ENCODE data around the gene YEATS2. TPM values are rescaled to one million over a fixed set of nuclear protein-coding genes. Genes with fewer than 3 reads are reported as not detected.

The YEATS2 gene
- total and polyA plus RNA-seq, 2 experiments from 2014 or later, result 15.2 to 72.8 TPM

DNA sequence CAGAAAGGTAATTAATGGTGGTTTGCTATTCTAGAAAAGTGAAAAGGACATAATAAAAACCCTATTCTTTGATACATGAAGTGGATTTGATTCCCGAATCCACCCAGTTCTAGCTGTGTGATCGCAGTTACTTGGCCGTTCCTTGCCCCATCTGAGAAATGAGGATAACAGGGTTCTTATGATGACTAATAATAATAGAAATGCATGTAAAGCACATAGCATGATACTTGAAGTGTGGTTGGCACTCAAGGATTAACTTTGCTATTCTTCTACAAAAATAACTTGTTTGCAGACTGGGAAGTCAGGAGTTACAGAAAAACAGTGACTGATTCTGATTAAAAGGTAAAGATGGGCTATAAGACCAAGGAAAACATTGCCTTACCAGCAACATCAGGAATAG is 160.3 kb downstream of the YEATS2 start:
- Histone ChIP-seq H3F3A (replicated peaks; ENCODE audit: low read depth) (no peaks in the 10 kb centered on the region), H2AFZ (no peak overlapping the region), H3K4me1 (ENCODE audit: insufficient read depth) (no peaks in the 10 kb centered on the region), H3K36me3 (ENCODE audit: insufficient read depth) (peaks cover 56% of the 10 kb centered on the region), H3K9me2 (ENCODE audit: insufficient read depth) (no peaks in the 10 kb centered on the region), H3K4me2 (no peak overlapping the region), H3K79me2 (replicated peaks; ENCODE audit: insufficient read depth) (no peaks in the 10 kb centered on the region), H3K4me3 (no peak overlapping the region), H3K27ac (ENCODE audit: low read depth) (no peak overlapping the region), H3K27me3 (ENCODE audit: insufficient read depth) (no peaks in the 10 kb centered on the region), H4K20me1 (replicated peaks; ENCODE audit: insufficient read depth) (peaks cover 3% of the 10 kb centered on the region; the same call in 1 of the 2 replicates)
- TF ChIP-seq, protein P1, sequence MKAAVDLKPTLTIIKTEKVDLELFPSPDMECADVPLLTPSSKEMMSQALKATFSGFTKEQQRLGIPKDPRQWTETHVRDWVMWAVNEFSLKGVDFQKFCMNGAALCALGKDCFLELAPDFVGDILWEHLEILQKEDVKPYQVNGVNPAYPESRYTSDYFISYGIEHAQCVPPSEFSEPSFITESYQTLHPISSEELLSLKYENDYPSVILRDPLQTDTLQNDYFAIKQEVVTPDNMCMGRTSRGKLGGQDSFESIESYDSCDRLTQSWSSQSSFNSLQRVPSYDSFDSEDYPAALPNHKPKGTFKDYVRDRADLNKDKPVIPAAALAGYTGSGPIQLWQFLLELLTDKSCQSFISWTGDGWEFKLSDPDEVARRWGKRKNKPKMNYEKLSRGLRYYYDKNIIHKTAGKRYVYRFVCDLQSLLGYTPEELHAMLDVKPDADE (IDR thresholded peaks at IDR 0.05), result no peak
- TF ChIP-seq CTCF (conservative IDR thresholded peaks at IDR 0.05; ENCODE audit: low read depth in 2 of 2) (no peak), ZNF114 (CRISPR knock-in tag; IDR thresholded peaks at IDR 0.05) (no peak), ZNF331 (CRISPR knock-in tag; IDR thresholded peaks at IDR 0.05; ENCODE audit: low read depth) (no peak), JUNB (IDR thresholded peaks at IDR 0.05; ENCODE audit: unreplicated experiment) (no peak), EZH2 (IDR thresholded peaks at IDR 0.05; ENCODE audit: low read depth, unreplicated experiment) (no peak), STAT1 (IDR thresholded peaks at IDR 0.05; ENCODE audit: unreplicated experiment) (no peak)
- TF ChIP-seq, protein P2, sequence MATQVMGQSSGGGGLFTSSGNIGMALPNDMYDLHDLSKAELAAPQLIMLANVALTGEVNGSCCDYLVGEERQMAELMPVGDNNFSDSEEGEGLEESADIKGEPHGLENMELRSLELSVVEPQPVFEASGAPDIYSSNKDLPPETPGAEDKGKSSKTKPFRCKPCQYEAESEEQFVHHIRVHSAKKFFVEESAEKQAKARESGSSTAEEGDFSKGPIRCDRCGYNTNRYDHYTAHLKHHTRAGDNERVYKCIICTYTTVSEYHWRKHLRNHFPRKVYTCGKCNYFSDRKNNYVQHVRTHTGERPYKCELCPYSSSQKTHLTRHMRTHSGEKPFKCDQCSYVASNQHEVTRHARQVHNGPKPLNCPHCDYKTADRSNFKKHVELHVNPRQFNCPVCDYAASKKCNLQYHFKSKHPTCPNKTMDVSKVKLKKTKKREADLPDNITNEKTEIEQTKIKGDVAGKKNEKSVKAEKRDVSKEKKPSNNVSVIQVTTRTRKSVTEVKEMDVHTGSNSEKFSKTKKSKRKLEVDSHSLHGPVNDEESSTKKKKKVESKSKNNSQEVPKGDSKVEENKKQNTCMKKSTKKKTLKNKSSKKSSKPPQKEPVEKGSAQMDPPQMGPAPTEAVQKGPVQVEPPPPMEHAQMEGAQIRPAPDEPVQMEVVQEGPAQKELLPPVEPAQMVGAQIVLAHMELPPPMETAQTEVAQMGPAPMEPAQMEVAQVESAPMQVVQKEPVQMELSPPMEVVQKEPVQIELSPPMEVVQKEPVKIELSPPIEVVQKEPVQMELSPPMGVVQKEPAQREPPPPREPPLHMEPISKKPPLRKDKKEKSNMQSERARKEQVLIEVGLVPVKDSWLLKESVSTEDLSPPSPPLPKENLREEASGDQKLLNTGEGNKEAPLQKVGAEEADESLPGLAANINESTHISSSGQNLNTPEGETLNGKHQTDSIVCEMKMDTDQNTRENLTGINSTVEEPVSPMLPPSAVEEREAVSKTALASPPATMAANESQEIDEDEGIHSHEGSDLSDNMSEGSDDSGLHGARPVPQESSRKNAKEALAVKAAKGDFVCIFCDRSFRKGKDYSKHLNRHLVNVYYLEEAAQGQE (IDR thresholded peaks at IDR 0.05; ENCODE audit: unreplicated experiment), result no peak
- TF ChIP-seq, protein P3, sequence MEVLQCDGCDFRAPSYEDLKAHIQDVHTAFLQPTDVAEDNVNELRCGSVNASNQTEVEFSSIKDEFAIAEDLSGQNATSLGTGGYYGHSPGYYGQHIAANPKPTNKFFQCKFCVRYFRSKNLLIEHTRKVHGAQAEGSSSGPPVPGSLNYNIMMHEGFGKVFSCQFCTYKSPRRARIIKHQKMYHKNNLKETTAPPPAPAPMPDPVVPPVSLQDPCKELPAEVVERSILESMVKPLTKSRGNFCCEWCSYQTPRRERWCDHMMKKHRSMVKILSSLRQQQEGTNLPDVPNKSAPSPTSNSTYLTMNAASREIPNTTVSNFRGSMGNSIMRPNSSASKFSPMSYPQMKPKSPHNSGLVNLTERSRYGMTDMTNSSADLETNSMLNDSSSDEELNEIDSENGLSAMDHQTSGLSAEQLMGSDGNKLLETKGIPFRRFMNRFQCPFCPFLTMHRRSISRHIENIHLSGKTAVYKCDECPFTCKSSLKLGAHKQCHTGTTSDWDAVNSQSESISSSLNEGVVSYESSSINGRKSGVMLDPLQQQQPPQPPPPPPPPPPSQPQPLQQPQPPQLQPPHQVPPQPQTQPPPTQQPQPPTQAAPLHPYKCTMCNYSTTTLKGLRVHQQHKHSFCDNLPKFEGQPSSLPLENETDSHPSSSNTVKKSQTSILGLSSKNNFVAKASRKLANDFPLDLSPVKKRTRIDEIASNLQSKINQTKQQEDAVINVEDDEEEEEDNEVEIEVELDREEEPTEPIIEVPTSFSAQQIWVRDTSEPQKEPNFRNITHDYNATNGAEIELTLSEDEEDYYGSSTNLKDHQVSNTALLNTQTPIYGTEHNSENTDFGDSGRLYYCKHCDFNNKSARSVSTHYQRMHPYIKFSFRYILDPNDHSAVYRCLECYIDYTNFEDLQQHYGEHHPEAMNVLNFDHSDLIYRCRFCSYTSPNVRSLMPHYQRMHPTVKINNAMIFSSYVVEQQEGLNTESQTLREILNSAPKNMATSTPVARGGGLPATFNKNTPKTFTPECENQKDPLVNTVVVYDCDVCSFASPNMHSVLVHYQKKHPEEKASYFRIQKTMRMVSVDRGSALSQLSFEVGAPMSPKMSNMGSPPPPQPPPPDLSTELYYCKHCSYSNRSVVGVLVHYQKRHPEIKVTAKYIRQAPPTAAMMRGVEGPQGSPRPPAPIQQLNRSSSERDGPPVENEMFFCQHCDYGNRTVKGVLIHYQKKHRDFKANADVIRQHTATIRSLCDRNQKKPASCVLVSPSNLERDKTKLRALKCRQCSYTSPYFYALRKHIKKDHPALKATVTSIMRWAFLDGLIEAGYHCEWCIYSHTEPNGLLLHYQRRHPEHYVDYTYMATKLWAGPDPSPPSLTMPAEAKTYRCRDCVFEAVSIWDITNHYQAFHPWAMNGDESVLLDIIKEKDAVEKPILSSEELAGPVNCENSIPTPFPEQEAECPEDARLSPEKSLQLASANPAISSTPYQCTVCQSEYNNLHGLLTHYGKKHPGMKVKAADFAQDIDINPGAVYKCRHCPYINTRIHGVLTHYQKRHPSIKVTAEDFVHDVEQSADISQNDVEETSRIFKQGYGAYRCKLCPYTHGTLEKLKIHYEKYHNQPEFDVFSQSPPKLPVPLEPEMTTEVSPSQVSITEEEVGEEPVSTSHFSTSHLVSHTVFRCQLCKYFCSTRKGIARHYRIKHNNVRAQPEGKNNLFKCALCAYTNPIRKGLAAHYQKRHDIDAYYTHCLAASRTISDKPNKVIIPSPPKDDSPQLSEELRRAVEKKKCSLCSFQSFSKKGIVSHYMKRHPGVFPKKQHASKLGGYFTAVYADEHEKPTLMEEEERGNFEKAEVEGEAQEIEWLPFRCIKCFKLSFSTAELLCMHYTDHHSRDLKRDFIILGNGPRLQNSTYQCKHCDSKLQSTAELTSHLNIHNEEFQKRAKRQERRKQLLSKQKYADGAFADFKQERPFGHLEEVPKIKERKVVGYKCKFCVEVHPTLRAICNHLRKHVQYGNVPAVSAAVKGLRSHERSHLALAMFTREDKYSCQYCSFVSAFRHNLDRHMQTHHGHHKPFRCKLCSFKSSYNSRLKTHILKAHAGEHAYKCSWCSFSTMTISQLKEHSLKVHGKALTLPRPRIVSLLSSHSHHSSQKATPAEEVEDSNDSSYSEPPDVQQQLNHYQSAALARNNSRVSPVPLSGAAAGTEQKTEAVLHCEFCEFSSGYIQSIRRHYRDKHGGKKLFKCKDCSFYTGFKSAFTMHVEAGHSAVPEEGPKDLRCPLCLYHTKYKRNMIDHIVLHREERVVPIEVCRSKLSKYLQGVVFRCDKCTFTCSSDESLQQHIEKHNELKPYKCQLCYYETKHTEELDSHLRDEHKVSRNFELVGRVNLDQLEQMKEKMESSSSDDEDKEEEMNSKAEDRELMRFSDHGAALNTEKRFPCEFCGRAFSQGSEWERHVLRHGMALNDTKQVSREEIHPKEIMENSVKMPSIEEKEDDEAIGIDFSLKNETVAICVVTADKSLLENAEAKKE (CRISPR knock-in tag; IDR thresholded peaks at IDR 0.05), result no peak
- Mint-ChIP-seq H3K27me3 (ENCODE audit: insufficient read depth, low read depth, poor library complexity) (peaks cover 2% of the 10 kb centered on the region), H3K4me3 (no peak overlapping the region), H3K36me3 (ENCODE audit: low read depth) (peaks cover 75% of the 10 kb centered on the region), H3K9me3 (no peaks in the 10 kb centered on the region; the same call in 2 of the 3 replicates), H3K4me1 (no peaks in the 10 kb centered on the region), H3K27ac (no peak overlapping the region)
- DNase-seq (ENCODE audit: low spot score) (no peak), ATAC-seq (no peak)

Data from GM23338 (cell line).